Measurements from ENCODE around the gene CHL1.

GRCh38 chr3:217948-218347 is 21.4 kb downstream of the CHL1 start:
- TF ChIP-seq CTCF (IDR thresholded peaks at IDR 0.05) (no peak), POLR2A (IDR thresholded peaks at IDR 0.05) (no peak)
